ENCODE results near the gene C4orf36. TPM values are rescaled to one million over a fixed set of nuclear protein-coding genes. Genes with fewer than 3 reads are reported as not detected.
"Not testable (repeated sequence)": the region's sequence is repeated elsewhere in the genome, so short reads cannot be mapped to it uniquely, and the experiment has no call there.

C4orf36 gene
- total and polyA plus RNA-seq, 2 donors (not counting 1 experiment from before 2014, with no cell fraction given), result 0.24 TPM; not detected in 1

DNA sequence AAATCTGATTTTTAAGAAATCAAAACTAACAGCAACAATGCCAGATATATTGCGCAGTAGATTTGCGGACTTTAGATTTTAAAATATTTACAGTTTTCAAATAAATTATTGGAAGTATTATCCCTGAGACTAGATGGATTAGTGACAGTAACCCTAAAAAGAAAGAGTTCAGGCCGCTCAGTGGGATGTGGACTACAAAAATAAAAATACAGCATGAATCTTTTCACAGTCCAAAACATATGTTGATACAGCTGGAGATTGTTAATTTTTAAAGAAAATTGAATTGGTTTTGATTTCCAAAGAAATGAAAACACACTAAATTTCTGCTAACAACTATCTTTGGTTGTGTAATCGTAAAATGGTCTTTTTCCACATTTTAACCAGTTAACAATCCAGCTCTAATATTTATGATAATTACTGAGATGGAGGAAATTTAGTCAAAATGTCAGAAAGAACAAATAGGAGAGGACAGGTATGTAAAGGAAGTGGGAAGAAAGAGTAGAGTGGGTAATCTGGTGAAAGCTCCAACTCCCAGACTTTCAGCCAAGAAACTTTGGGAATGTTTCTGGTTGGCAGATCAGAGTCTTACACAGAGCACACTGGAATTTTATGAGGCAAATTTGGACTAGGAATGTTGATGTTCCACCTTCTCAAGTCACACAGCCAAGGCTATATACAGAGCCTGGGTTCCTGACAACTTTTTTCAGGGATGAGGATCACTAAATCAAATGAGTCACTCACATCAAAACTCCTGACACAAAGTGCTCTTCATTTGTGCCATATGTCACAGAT lies 15.1 kb downstream of the C4orf36 start:
- WGBS (ENCODE audit: insufficient coverage), result no CpG with 5 or more reads among the region's 4 CpGs
- Histone ChIP-seq H3K9ac (ENCODE audit: low read length) (no peak overlapping the region), H3K27me3 (replicated peaks in 1 of 4; ENCODE audit: control extremely low read depth in 1 of 4, control insufficient read depth in 3 of 4, insufficient read depth in 4 of 4, low read length in 3 of 4) (no peaks in the 10 kb centered on the region), H2AFZ (ENCODE audit: insufficient read depth, low read depth, low read length, poor library complexity, severe bottlenecking) (no peak overlapping the region), H3K27ac (ENCODE audit: low read length in 2 of 2) (no peak overlapping the region), H4K20me1 (ENCODE audit: control insufficient read depth, insufficient read depth, low read length, poor library complexity, severe bottlenecking) (no peaks in the 10 kb centered on the region), H3K36me3 (replicated peaks in 1 of 2; ENCODE audit: control extremely low read depth in 1 of 2, control insufficient read depth in 1 of 2, extremely low read depth in 1 of 2, insufficient read depth in 2 of 2, low read length in 1 of 2) (no peaks in the 10 kb centered on the region), H3K4me3 (ENCODE audit: control extremely low read depth in 1 of 5, extremely low read depth in 1 of 5, insufficient read depth in 1 of 5, low read depth in 2 of 5, low read length in 4 of 5) (no peak overlapping the region), H3K9me3 (ENCODE audit: control extremely low read depth in 1 of 3, control insufficient read depth in 2 of 3, insufficient read depth in 1 of 3, low read length in 2 of 3) (peaks cover 0 to 23% (median 13%) of the 10 kb centered on the region in 3 donors), H3K4me2 (replicated peaks; ENCODE audit: low read depth, low read length, poor library complexity, severe bottlenecking) (no peak overlapping the region), H3K79me2 (ENCODE audit: control insufficient read depth, insufficient read depth, low read length) (no peaks in the 10 kb centered on the region), H3K4me1 (ENCODE audit: control insufficient read depth in 2 of 2, insufficient read depth in 2 of 2, low read length in 2 of 2) (no peaks in the 10 kb centered on the region)
- POLR2A ChIA-PET, result no interaction called here
- DNase-seq (no peak), ATAC-seq (ENCODE audit: low read depth) (no peak)
- CTCF ChIA-PET, result no interaction called here
- intact Hi-C loops (cut with micrococcal nuclease), result no loop called here
- no peaks in the 10 kb centered on the region for H3K27me3 Mint-ChIP-seq
- H3K4me1 Mint-ChIP-seq, result no peaks in the 10 kb centered on the region
- no peak overlapping the region for H3K4me3 Mint-ChIP-seq
- peaks cover 16% of the 10 kb centered on the region for H3K9me3 Mint-ChIP-seq (ENCODE audit: insufficient read depth)
- TF ChIP-seq, protein P1, sequence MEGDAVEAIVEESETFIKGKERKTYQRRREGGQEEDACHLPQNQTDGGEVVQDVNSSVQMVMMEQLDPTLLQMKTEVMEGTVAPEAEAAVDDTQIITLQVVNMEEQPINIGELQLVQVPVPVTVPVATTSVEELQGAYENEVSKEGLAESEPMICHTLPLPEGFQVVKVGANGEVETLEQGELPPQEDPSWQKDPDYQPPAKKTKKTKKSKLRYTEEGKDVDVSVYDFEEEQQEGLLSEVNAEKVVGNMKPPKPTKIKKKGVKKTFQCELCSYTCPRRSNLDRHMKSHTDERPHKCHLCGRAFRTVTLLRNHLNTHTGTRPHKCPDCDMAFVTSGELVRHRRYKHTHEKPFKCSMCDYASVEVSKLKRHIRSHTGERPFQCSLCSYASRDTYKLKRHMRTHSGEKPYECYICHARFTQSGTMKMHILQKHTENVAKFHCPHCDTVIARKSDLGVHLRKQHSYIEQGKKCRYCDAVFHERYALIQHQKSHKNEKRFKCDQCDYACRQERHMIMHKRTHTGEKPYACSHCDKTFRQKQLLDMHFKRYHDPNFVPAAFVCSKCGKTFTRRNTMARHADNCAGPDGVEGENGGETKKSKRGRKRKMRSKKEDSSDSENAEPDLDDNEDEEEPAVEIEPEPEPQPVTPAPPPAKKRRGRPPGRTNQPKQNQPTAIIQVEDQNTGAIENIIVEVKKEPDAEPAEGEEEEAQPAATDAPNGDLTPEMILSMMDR (IDR thresholded peaks at IDR 0.05), result no peak
- TF ChIP-seq EZH2 (IDR thresholded peaks at IDR 0.05; ENCODE audit: borderline replicate concordance, insufficient read depth, low read depth, low read length, poor library complexity, severe bottlenecking), result no peak
- no peak overlapping the region for H3K27ac Mint-ChIP-seq

DNA sequence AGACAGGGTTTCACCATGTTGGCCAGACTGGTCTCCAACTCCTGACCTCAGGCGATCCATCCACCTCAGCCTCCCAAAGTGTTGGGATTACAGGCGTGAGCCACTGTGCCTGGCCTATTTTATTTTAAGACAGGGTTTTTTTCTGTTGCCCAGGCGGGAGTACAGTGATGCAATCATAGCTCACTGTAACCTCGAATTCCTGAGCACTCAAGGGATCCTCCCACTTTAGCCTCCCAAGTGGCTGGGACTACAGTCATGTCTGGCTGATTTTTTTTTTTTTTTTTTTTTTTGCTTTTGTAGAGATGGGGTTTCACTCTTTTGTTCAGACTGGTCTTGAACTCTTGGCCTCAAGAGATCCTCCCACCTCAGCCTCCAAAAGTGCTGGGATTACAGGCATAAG lies 16.8 kb downstream of the C4orf36 start:
- ATAC-seq (ENCODE audit: low read depth); POLR2A ChIA-PET; H3K4me1 Mint-ChIP-seq: not testable (repeated sequence)

More for the DNA sequence above, 16.8 kb downstream of the C4orf36 start:
- H3K27ac Mint-ChIP-seq; H2AFZ ChIP-seq (ENCODE audit: insufficient read depth, low read depth, low read length, poor library complexity, severe bottlenecking); H3K4me3 Mint-ChIP-seq; H3K79me2 ChIP-seq (ENCODE audit: control insufficient read depth, insufficient read depth, low read length); H3K27me3 Mint-ChIP-seq; H3K27ac ChIP-seq (ENCODE audit: low read length in 2 of 2); intact Hi-C loops (cut with micrococcal nuclease); H3K4me3 ChIP-seq (ENCODE audit: control extremely low read depth in 1 of 5, extremely low read depth in 1 of 5, insufficient read depth in 1 of 5, low read depth in 2 of 5, low read length in 4 of 5); DNase-seq; H4K20me1 ChIP-seq (ENCODE audit: control insufficient read depth, insufficient read depth, low read length, poor library complexity, severe bottlenecking); H3K9ac ChIP-seq (ENCODE audit: low read length); H3K4me2 ChIP-seq (replicated peaks; ENCODE audit: low read depth, low read length, poor library complexity, severe bottlenecking); H3K4me1 ChIP-seq (ENCODE audit: control insufficient read depth in 2 of 2, insufficient read depth in 2 of 2, low read length in 2 of 2); H3K36me3 ChIP-seq (replicated peaks in 1 of 2; ENCODE audit: control extremely low read depth in 1 of 2, control insufficient read depth in 1 of 2, extremely low read depth in 1 of 2, insufficient read depth in 2 of 2, low read length in 1 of 2); H3K27me3 ChIP-seq (replicated peaks in 1 of 4; ENCODE audit: control extremely low read depth in 1 of 4, control insufficient read depth in 3 of 4, insufficient read depth in 4 of 4, low read length in 3 of 4); CTCF ChIA-PET: not testable (repeated sequence)
- peaks cover 16% of the 10 kb centered on the region for H3K9me3 Mint-ChIP-seq (ENCODE audit: insufficient read depth)
- whole genome bisulfite sequencing (ENCODE audit: insufficient coverage), result 100% methylated on average over 3 of the region's 4 CpGs
- H3K9me3 ChIP-seq (ENCODE audit: control extremely low read depth in 1 of 3, control insufficient read depth in 2 of 3, insufficient read depth in 1 of 3, low read length in 2 of 3), result peaks cover 0 to 18% (median 11%) of the 10 kb centered on the region in 3 donors
